ENCODE data around the gene SLC36A3.
A peak's percentile ranks its signal among the peaks of the same experiment; 100 is the strongest.
"Not testable (repeated sequence)": the region's sequence is repeated elsewhere in the genome, so short reads cannot be mapped to it uniquely, and the experiment has no call there.

Gene SLC36A3

DNA sequence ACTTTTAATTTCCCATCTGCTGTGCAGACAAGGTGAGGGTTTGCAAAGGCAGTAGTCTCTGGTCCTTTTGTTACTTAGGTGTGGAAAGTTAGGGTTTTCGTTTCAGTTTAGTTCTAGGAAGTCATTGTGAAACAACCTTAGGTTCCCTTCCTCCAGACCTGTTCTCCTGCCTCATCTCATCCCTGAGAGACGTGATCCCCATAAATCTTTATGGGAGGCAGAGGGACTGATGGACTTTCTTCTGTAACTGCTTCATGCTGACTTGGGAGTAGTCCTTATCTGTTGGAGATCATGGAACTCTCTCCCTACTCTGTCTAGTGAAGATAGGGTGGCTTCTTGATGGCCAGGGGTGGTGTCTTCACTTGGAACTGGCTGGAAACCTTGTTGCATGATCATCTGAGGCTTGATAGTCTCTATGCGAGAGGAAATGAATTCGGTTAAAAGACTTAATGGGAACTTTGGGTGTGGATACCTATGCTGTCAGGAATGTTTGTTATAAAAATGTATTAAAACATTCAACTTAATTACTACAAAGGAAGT, 57.8 kb downstream of the SLC36A3 start:
- Histone ChIP-seq H3K27ac (ENCODE audit: low read depth, low read length) (no peak overlapping the region), H3K9me3 (ENCODE audit: low read length) (no peaks in the 10 kb centered on the region), H3K4me3 (ENCODE audit: low read depth in 1 of 2, low read length in 2 of 2) (no peak overlapping the region), H3K36me3 (ENCODE audit: insufficient read depth, low read length) (no peaks in the 10 kb centered on the region), H3K27me3 (ENCODE audit: control insufficient read depth in 1 of 2, insufficient read depth in 2 of 2, low read length in 2 of 2) (no peaks in the 10 kb centered on the region), H3K9ac (ENCODE audit: low read length) (no peak overlapping the region), H3K4me1 (ENCODE audit: insufficient read depth, low read length) (no peaks in the 10 kb centered on the region)

DNA sequence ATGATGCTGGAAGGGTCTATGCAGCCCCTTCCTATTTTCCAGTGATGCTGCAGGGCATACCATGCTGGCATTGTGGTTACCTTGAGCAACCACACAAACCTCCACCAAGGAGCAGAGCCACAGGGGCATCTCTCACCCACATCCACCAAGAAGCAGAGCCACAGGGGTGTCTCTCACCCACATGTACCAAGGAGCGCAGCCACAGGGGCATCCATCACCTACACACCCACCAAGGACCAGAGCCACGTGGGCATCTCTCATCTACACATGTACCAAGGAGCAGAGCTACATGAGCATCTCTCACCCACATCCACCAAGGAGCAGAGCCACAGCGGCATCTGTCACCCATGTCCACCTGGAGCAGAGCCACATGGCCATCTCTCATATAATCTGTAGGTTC, 59.4 kb downstream of the SLC36A3 start:
- Histone ChIP-seq H3K9ac (ENCODE audit: low read length) (no peak overlapping the region), H3K27ac (ENCODE audit: low read depth, low read length) (no peak overlapping the region), H3K4me3 (ENCODE audit: low read depth in 1 of 2, low read length in 2 of 2) (no peak overlapping the region), H3K4me1 (ENCODE audit: insufficient read depth, low read length) (no peaks in the 10 kb centered on the region), H3K27me3 (ENCODE audit: control insufficient read depth in 1 of 2, insufficient read depth in 2 of 2, low read length in 2 of 2) (no peaks in the 10 kb centered on the region), H3K36me3 (ENCODE audit: insufficient read depth, low read length) (no peaks in the 10 kb centered on the region), H3K9me3 (ENCODE audit: low read length) (no peaks in the 10 kb centered on the region)

DNA sequence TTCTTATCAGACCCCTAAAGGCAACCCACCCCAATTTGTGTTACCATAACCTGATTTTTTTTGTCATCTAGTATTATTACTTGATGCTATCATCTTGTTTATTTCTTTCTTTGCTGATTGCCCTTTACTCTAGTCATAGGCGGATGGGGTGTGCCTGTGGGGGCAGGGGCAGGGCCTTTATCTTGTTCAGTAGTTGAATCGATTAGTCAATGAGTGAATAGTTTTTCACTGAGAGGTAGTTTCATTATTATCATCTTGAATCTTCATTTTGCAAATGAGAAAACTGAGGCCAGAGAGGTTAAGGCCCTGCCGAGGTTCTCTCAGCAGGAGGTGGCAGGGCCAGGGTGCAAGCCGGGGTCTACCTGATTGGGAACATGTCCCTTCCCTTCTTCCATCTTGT, 60.0 kb downstream of the SLC36A3 start:
- no peak overlapping the region for H3K27ac ChIP-seq (ENCODE audit: low read depth, low read length)
- peaks cover 6% of the 10 kb centered on the region for H3K4me1 ChIP-seq (ENCODE audit: insufficient read depth, low read length)
- no peaks in the 10 kb centered on the region for H3K36me3 ChIP-seq (ENCODE audit: insufficient read depth, low read length)
- H3K9ac ChIP-seq (ENCODE audit: low read length): no peak overlapping the region
- H3K27me3 ChIP-seq (ENCODE audit: control insufficient read depth in 1 of 2, insufficient read depth in 2 of 2, low read length in 2 of 2): no peaks in the 10 kb centered on the region
- no peaks in the 10 kb centered on the region for H3K9me3 ChIP-seq (ENCODE audit: low read length)
- no peak overlapping the region for H3K4me3 ChIP-seq (ENCODE audit: low read depth in 1 of 2, low read length in 2 of 2)

DNA sequence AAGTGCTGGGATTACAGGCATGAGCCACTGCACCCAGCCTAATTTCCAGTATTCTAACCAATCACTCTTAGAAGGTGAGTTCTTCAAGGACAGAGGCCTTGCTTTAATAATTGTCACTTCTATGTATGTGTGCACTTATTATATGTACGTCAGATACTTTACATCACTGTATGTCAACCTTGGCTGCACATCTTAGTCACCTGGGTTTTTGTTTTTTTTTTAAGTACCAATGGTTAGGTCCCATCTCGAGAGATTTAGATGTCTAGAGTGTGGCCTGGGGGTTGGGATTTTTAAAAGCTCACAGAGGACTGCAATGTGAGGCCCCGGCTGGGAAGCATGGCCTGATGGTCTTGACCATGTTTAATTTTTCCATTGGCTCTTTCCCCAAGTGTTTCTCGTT, 60.4 kb downstream of the SLC36A3 start:
- Histone ChIP-seq H3K27me3 (ENCODE audit: control insufficient read depth in 1 of 2, insufficient read depth in 2 of 2, low read length in 2 of 2) (no peaks in the 10 kb centered on the region), H3K9ac (ENCODE audit: low read length) (no peak overlapping the region), H3K4me1 (ENCODE audit: insufficient read depth, low read length) (peaks cover 7% of the 10 kb centered on the region), H3K36me3 (ENCODE audit: insufficient read depth, low read length) (no peaks in the 10 kb centered on the region), H3K9me3 (ENCODE audit: low read length) (no peaks in the 10 kb centered on the region), H3K27ac (ENCODE audit: low read depth, low read length) (no peak overlapping the region), H3K4me3 (ENCODE audit: low read depth in 1 of 2, low read length in 2 of 2) (no peak overlapping the region)

DNA sequence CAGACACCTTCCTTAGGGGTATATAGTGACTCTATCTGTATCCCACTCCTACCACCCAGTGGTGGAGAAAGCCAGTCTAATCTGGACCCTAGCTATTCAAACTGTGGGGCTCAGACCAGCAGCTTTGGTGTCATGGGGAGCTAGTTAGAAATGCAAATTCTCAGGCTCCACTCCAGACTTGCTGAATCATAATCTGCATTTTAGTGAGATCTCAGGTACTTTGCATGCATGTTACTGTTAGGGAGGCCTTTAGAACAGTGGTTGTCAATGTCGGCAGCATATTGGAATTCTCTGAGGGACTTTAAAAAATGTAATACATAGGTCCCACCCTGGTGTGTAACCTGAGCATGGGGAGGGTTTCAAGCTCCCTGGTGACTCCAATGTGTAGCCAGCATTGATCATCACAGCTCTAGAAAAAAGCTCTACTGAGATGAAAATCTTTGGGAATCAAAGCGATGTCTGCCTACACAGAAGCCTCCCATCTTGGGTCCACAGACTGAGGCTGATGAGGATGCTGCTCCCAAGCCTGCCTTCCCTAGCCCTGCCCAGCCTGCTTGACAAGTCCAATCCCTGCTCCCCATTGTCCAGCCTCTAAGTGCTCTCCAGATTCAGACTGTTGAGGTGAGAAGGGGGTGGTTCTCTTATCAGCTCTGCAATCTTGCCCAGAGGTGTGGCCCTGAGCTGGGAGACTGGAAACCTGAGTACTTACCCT, 62.5 kb downstream of the SLC36A3 start:
- no peaks in the 10 kb centered on the region for H3K36me3 ChIP-seq (ENCODE audit: insufficient read depth, low read length)
- no peak overlapping the region for H3K9ac ChIP-seq (ENCODE audit: low read length)
- no peak overlapping the region for H3K4me3 ChIP-seq (ENCODE audit: low read depth in 1 of 2, low read length in 2 of 2)
- H3K9me3 ChIP-seq (ENCODE audit: low read length): no peaks in the 10 kb centered on the region
- H3K27me3 ChIP-seq (ENCODE audit: control insufficient read depth in 1 of 2, insufficient read depth in 2 of 2, low read length in 2 of 2): no peaks in the 10 kb centered on the region
- H3K4me1 ChIP-seq (ENCODE audit: insufficient read depth, low read length): peaks cover 13% of the 10 kb centered on the region
- no peak overlapping the region for H3K27ac ChIP-seq (ENCODE audit: low read depth, low read length)

DNA sequence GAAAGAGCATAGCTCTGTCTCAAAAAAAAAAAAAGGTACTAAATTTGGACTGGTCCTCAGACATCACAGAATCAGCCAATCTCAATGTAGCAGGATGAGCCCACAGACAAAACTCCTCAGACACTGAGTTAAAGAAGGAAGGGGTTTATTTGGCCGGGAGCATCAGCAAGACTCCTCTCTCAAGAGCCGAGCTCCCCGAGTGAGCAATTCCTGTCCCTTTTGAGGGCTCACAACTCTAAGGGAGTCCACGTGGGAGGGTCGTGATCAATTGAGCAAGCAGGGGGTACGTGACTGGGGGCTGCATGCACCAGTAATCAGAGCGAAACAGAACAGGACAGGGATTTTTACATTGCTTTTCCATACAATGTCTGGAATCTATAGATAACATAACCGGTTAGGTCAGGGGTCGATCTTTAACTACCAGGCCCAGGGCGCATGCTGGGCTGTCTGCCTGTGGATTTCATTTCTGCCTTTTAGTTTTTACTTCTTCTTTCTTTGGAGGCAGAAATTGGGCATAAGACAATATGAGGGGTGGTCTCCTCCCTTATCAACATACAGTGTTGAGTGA, 63.2 kb downstream of the SLC36A3 start:
- not testable (repeated sequence) for H3K4me3 ChIP-seq (ENCODE audit: low read depth in 1 of 2, low read length in 2 of 2); H3K27ac ChIP-seq (ENCODE audit: low read depth, low read length); H3K27me3 ChIP-seq (ENCODE audit: control insufficient read depth in 1 of 2, insufficient read depth in 2 of 2, low read length in 2 of 2); H3K9ac ChIP-seq (ENCODE audit: low read length); H3K9me3 ChIP-seq (ENCODE audit: low read length); H3K36me3 ChIP-seq (ENCODE audit: insufficient read depth, low read length)
- peaks cover 16% of the 10 kb centered on the region for H3K4me1 ChIP-seq (ENCODE audit: insufficient read depth, low read length)

DNA sequence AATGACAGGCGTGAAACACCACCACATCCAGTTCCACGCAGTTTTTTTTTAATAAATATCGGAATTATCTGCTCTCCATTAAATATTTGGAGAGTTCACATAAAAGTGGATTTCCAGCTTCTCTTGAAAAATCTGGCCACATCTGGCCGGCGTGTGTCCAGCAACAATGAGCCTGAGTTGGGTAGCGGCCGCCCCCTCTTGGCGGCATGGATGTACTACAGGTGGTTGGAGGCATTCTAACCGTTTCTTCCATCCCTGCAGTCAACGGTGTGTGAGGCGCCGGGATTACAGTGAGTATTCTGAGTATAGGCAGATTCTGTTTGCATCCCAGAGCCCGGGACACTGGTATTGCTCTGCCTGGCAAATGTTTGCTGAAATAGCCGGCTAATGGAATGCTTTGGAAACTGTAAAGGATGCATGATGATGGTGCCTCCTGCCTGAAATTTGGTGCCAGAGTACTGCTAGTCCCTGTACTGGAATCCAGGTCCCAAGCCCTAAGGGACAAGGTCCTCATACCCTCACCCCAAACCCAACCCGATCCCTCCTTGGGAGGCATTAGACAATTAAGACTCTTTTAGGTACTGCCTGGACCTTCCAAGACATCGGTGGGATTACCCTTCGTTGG, 64.2 kb downstream of the SLC36A3 start:
- Histone ChIP-seq H3K27ac (ENCODE audit: low read depth, low read length) (peak overlapping the region; percentile 92), H3K36me3 (ENCODE audit: insufficient read depth, low read length) (no peaks in the 10 kb centered on the region), H3K27me3 (ENCODE audit: control insufficient read depth in 1 of 2, insufficient read depth in 2 of 2, low read length in 2 of 2) (no peaks in the 10 kb centered on the region), H3K9ac (ENCODE audit: low read length) (peak overlapping the region; percentile 65), H3K4me1 (ENCODE audit: insufficient read depth, low read length) (peaks cover 26% of the 10 kb centered on the region), H3K4me3 (ENCODE audit: low read depth in 1 of 2, low read length in 2 of 2) (peak overlapping the region; percentile 41 to 67), H3K9me3 (ENCODE audit: low read length) (no peaks in the 10 kb centered on the region)

DNA sequence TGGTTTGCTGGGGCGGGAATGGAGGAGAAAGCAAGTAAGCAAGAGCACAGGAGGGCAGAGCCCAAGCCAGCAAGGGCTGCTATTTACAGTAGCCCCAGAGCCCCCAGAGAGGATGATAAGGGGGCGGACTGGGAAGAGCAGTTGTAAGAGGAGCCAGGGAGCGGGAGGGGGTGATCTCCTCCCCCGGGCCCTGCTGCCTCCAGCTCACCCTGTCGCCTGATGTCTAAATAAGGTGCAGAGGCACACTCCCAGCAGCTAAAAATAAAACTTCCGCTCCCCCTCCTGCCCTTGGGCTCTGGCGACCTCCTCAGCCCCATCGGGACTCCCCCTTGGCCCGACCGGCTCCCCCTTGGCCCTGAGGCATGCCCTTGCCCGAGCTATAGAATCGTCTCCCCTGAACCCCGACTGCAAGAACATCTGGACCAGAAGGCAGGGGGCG, 65.2 kb downstream of the SLC36A3 start:
- no peaks in the 10 kb centered on the region for H3K9me3 ChIP-seq (ENCODE audit: low read length)
- no peaks in the 10 kb centered on the region for H3K27me3 ChIP-seq (ENCODE audit: control insufficient read depth in 1 of 2, insufficient read depth in 2 of 2, low read length in 2 of 2)
- peaks cover 32% of the 10 kb centered on the region for H3K4me1 ChIP-seq (ENCODE audit: insufficient read depth, low read length)
- peak overlapping the region; percentile 65 for H3K9ac ChIP-seq (ENCODE audit: low read length)
- no peaks in the 10 kb centered on the region for H3K36me3 ChIP-seq (ENCODE audit: insufficient read depth, low read length)
- H3K27ac ChIP-seq (ENCODE audit: low read depth, low read length): peak overlapping the region; percentile 92
- H3K4me3 ChIP-seq (ENCODE audit: low read depth in 1 of 2, low read length in 2 of 2): peak overlapping the region; percentile 41 to 67

DNA sequence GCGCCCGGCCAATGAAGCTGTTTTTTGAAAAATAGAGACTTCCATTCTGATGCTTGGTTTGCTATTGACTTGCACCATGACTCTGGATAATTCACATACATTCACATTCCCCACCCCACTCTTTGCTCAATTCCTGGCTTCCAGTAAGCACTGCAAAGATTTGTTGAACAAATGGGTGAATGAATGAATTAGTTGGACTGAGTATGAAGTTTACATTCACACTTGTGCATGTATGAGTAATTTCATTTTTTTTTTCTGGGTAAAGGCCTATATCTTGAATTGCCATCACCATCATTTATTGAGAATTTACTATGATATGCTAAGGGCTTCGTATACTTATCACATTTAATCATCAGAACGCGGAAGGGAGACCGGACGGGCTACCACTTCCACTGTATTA, 65.9 kb downstream of the SLC36A3 start:
- Histone ChIP-seq H3K9ac (ENCODE audit: low read length) (peak overlapping the region; percentile 65), H3K4me1 (ENCODE audit: insufficient read depth, low read length) (peaks cover 32% of the 10 kb centered on the region)

DNA sequence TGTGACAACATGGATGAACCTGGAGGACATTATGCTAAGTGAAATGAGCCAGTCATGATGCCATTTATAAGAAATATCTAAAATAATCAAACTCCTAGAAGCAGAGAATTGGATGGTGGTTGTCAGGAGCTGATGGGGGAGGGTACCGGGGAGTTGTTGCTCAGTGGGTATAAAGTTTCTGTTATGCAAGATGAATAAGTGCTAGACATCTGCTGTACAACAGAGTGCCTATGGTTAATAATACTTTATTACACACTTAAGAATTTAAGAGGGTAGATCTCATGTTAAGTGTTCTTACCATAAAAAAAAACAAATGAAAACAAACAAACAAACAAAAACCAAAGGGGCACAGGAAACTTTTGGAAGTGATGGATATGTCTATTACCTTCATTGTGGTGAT, 66.7 kb downstream of the SLC36A3 start:
- Histone ChIP-seq H3K4me3 (ENCODE audit: low read depth in 1 of 2, low read length in 2 of 2) (no peak overlapping the region), H3K27ac (ENCODE audit: low read depth, low read length) (no peak overlapping the region), H3K27me3 (ENCODE audit: control insufficient read depth in 1 of 2, insufficient read depth in 2 of 2, low read length in 2 of 2) (no peaks in the 10 kb centered on the region), H3K4me1 (ENCODE audit: insufficient read depth, low read length) (peaks cover 32% of the 10 kb centered on the region), H3K9ac (ENCODE audit: low read length) (no peak overlapping the region), H3K9me3 (ENCODE audit: low read length) (no peaks in the 10 kb centered on the region), H3K36me3 (ENCODE audit: insufficient read depth, low read length) (no peaks in the 10 kb centered on the region)

More for the DNA sequence above, 65.9 kb downstream of the SLC36A3 start:
- Histone ChIP-seq H3K27me3 (ENCODE audit: control insufficient read depth in 1 of 2, insufficient read depth in 2 of 2, low read length in 2 of 2) (no peaks in the 10 kb centered on the region), H3K36me3 (ENCODE audit: insufficient read depth, low read length) (no peaks in the 10 kb centered on the region), H3K9me3 (ENCODE audit: low read length) (no peaks in the 10 kb centered on the region), H3K4me3 (ENCODE audit: low read depth in 1 of 2, low read length in 2 of 2) (peak overlapping the region in 1 of 2 donors; percentile 67), H3K27ac (ENCODE audit: low read depth, low read length) (peak overlapping the region; percentile 92)

DNA sequence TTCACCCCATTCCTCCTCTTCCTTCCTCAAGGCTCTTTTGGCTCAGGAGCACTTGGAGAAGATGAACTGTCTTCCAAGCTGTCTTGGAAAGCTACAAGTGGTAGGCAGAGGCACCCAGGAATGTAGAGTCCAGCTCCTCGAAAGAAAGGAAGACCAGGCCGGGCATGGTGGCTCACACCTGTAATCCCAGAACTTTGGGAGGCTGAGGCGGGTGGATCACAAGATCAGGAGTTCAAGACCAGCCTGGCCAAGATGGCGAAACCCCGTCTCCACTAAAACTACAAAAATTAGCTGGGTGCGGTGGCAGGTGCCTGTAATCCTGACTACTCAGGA, 68.4 kb downstream of the SLC36A3 start:
- H3K4me3 ChIP-seq (ENCODE audit: low read depth in 1 of 2, low read length in 2 of 2): peak overlapping the region in 1 of 2 donors; percentile 56

More for the DNA sequence above, 68.4 kb downstream of the SLC36A3 start:
- not testable (repeated sequence) for H3K27me3 ChIP-seq (ENCODE audit: control insufficient read depth in 1 of 2, insufficient read depth in 2 of 2, low read length in 2 of 2); H3K36me3 ChIP-seq (ENCODE audit: insufficient read depth, low read length); H3K9me3 ChIP-seq (ENCODE audit: low read length)
- Histone ChIP-seq H3K4me1 (ENCODE audit: insufficient read depth, low read length) (peaks cover 32% of the 10 kb centered on the region), H3K27ac (ENCODE audit: low read depth, low read length) (peak overlapping the region; percentile 68), H3K9ac (ENCODE audit: low read length) (peak overlapping the region; percentile 15)
